A549 (cell line): ENCODE data around the gene MROH7. TPM values are rescaled to one million over a fixed set of nuclear protein-coding genes. Genes with fewer than 3 reads are reported as not detected.

Experiments
- ATAC-seq, 2 experiments: fragments of 200-7000 bp in 1 of 2; fragments of >200 bp in 1 of 2; cut with Nextera tagmentation in 1 of 2; cut with Tn5 transposase in 1 of 2; 3 replicates each; pipeline versions ENCODE4 v1.8.0 to v1.9.1; 2018 to 2020; ENCODE audit warnings: mild to moderate bottlenecking in 1 of 2, moderate library complexity in 1 of 2
- CTCF ChIA-PET: fragments of 300-600 bp; sonication (Branson Sonifier 250); formaldehyde crosslinking; extraction: SDS; loops from one replicate; lab custom pipeline; 2021; ENCODE audit warnings: antibody characterized with exemption, inconsistent platforms; lab: Yijun Ruan, JAX
- POLR2A ChIA-PET: fragments of 350-600 bp; formaldehyde crosslinking; extraction: SDS; loops from one replicate; lab custom pipeline; 2021; ENCODE audit warnings: antibody characterized with exemption, inconsistent platforms; lab: Yijun Ruan, JAX
- DNase-seq, 2 experiments: peaks; one replicate each; pipeline versions ENCODE4 v3.0.0 to v3.0.0-alpha.2; 2011 to 2016; ENCODE audit warnings: low read depth in 1 of 2, low spot score in 1 of 2
- FAIRE-seq: peaks from 2 replicates; lab custom pipeline; 2011; peaks lifted over from hg19 to GRCh38; lab: Jason Lieb, UNC
- H3K27ac ChIP-seq, 2 experiments: fragments of >200 bp; sonication (Bioruptor Twin); formaldehyde crosslinking; 3 replicates each; pipeline ENCODE4 v1.5.1; 2016 to 2017
- H3K4me1 ChIP-seq: fragments of >200 bp; sonication (Bioruptor Twin); formaldehyde crosslinking; 3 replicates; pipeline ENCODE4 v1.6.1; 2016
- H3K4me2 ChIP-seq: fragments of >200 bp; sonication (Bioruptor Twin); formaldehyde crosslinking; 3 replicates; pipeline ENCODE4 v1.6.1; 2016
- H3K4me3 ChIP-seq: fragments of >200 bp; sonication (Bioruptor Twin); formaldehyde crosslinking; 3 replicates; pipeline ENCODE4 v1.5.1; 2016
- H3K9me3 ChIP-seq: fragments of >200 bp; sonication (Bioruptor Twin); formaldehyde crosslinking; 3 replicates; pipeline ENCODE4 v1.6.1; 2016
- CHD4 ChIP-seq: fragments of 200-600 bp; sonication (generic); IDR thresholded peaks from 2 replicates; pipeline ENCODE4 v1.6.1; 2016; ENCODE audit warnings: antibody characterized with exemption, mild to moderate bottlenecking, borderline replicate concordance
- EHMT2 ChIP-seq: fragments of 200-600 bp; sonication (generic); IDR thresholded peaks from 2 replicates; pipeline ENCODE4 v1.6.1; 2016; ENCODE audit warnings: antibody characterized with exemption, low read depth, mild to moderate bottlenecking, moderate library complexity
- FOSB ChIP-seq: fragments of 250-450 bp; sonication (Bioruptor Pico); IDR thresholded peaks from 2 replicates; pipeline ENCODE4 v1.5.0; 2020; ENCODE audit warnings: mild to moderate bottlenecking, moderate library complexity
- FOXS1 ChIP-seq: fragments of 250-450 bp; sonication (Bioruptor Pico); IDR thresholded peaks from 2 replicates; pipeline ENCODE4 v1.5.0; 2020; ENCODE audit warnings: mild to moderate bottlenecking, moderate library complexity
- GATA3 ChIP-seq: IDR thresholded peaks from 2 replicates; pipeline ENCODE4 v1.6.1; 2012; ENCODE audit warnings: borderline replicate concordance
- HDAC2 ChIP-seq: fragments of 200-600 bp; sonication (generic); IDR thresholded peaks from 2 replicates; pipeline ENCODE4 v1.6.1; 2016
- HOXB13 ChIP-seq: fragments of 250-450 bp; sonication (Bioruptor Pico); IDR thresholded peaks from 2 replicates; pipeline ENCODE4 v1.5.0; 2020; ENCODE audit warnings: low read depth, mild to moderate bottlenecking, moderate library complexity
- JUNB ChIP-seq: fragments of >200 bp; sonication (Bioruptor Twin); formaldehyde crosslinking; IDR thresholded peaks from 2 replicates; pipeline ENCODE4 v1.6.1; 2016
- MAFK ChIP-seq: fragments of 450-650 bp; IDR thresholded peaks from 2 replicates; pipeline ENCODE4 v1.6.1; 2014; ENCODE audit not compliant: partially characterized antibody
- MYC ChIP-seq: IDR thresholded peaks from 2 replicates; pipeline ENCODE4 v1.6.1; 2012; ENCODE audit warnings: mild to moderate bottlenecking, inconsistent platforms, low read length, improper control_type of control experiment, borderline replicate concordance
- PHF8 ChIP-seq: fragments of 200-600 bp; sonication (generic); IDR thresholded peaks from 2 replicates; pipeline ENCODE4 v1.6.1; 2016; ENCODE audit warnings: low read depth, mild to moderate bottlenecking, antibody characterized with exemption, moderate library complexity, borderline replicate concordance
- POLR2A ChIP-seq: IDR thresholded peaks from 2 replicates; pipeline ENCODE4 v1.6.1; 2012; ENCODE audit warnings: mild to moderate bottlenecking, low read length
- POLR2AphosphoS2 ChIP-seq: conservative IDR thresholded peaks from 2 replicates; pipeline ENCODE4 v1.6.1; 2012; ENCODE audit warnings: low read length, improper control_type of control experiment, inconsistent platforms
- RCOR1 ChIP-seq: fragments of 150-350 bp; IDR thresholded peaks from 2 replicates; pipeline ENCODE4 v1.6.1; 2014; ENCODE audit warnings: antibody characterized with exemption, low read length, low read depth
- RFX5 ChIP-seq: fragments of 450-650 bp; IDR thresholded peaks from 2 replicates; pipeline ENCODE4 v1.7.1; 2014; ENCODE audit warnings: antibody characterized with exemption, mild to moderate bottlenecking, moderate library complexity
- RNF2 ChIP-seq: fragments of 200-600 bp; sonication (generic); IDR thresholded peaks from 2 replicates; pipeline ENCODE4 v1.6.1; 2016; ENCODE audit warnings: low read depth, mild to moderate bottlenecking, antibody characterized with exemption, moderate library complexity, borderline replicate concordance
- SMC3 ChIP-seq: fragments of >200 bp; sonication (Bioruptor Twin); formaldehyde crosslinking; IDR thresholded peaks from 3 replicates; pipeline ENCODE4 v1.6.1; 2018; ENCODE audit warnings: inconsistent platforms
- ZC3H11A ChIP-seq: fragments of 450-650 bp; IDR thresholded peaks from 2 replicates; pipeline ENCODE4 v1.6.1; 2014; ENCODE audit warnings: antibody characterized with exemption, mild to moderate bottlenecking
- ZSCAN20 ChIP-seq: fragments of 250-450 bp; sonication (Bioruptor Pico); IDR thresholded peaks from 2 replicates; pipeline ENCODE4 v1.8.0; 2022; ENCODE audit warnings: mild to moderate bottlenecking, moderate library complexity
- WGBS: methylation state at CpG from one replicate; pipeline ENCODE4 v1.1.6; 2017; ENCODE audit errors: missing lambda C conversion rate; 5-methylcytosine and 5-hydroxymethylcytosine counted together
- polyA plus RNA-seq, 4 experiments: library from polyadenylated mRNA; depleted of rRNA in 3 of 4; stranded (reverse); fragments of >200 nt; fragmentation: RNase III in 1 of 4; extraction: RNeasy Plus Mini Kit Qiagen cat#74134 plus additional on column Dnase treatment in 1 of 4; gene quantifications; 2 replicates in 3 of 4; 3 replicates in 1 of 4; pipeline ENCODE4 v1.2.3, GENCODE V29; 2011 to 2017
- TF ChIP-seq, protein P1 (sequence below): IDR thresholded peaks from 2 replicates; pipeline ENCODE4 v1.6.1; 2012; ENCODE audit warnings: low read depth, borderline replicate concordance
- TF ChIP-seq, protein P2 (sequence below): fragments of >200 bp; sonication (Bioruptor Twin); formaldehyde crosslinking; IDR thresholded peaks from 2 replicates; pipeline ENCODE4 v1.6.1; 2016
- TF ChIP-seq, protein P3 (sequence below): fragments of 450-650 bp; IDR thresholded peaks from 2 replicates; pipeline ENCODE4 v1.6.1; 2014; ENCODE audit warnings: antibody characterized with exemption
- TF ChIP-seq, protein P4 (sequence below): fragments of >200 bp; sonication (Bioruptor Twin); formaldehyde crosslinking; IDR thresholded peaks from 3 replicates; pipeline ENCODE4 v1.6.1; 2016
- TF ChIP-seq, protein P5 (sequence below): fragments of 250-450 bp; sonication (Bioruptor Pico); IDR thresholded peaks from 2 replicates; pipeline ENCODE4 v1.5.0; 2020; ENCODE audit warnings: low read depth, mild to moderate bottlenecking, moderate library complexity

The MROH7 gene
- polyA plus RNA-seq, 2 of the 4 experiments (the other 2 are of a cell fraction), result not detected

DNA sequence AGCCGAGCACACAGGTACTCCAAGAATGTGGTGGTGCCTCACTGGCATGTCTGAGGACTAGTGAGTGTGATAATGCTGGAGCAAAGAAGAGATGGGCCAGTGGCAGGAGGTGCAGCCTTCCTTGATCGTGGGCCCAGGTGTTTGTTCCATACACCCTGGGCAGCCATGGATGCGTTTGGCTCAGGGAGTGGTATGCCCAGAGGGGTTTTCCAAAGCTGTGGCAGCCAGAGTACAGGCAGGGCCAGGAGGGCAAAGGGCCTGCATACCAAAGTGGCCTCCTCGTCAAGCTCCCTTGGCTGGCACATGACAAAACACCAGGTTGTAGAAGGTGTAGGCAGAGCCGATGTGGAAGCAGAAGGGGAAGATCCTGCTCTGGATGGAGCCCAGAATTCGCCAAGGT lies 103.7 kb downstream of the MROH7 start:
- FAIRE-seq, result no peak
- Histone ChIP-seq H3K27ac (no peak overlapping the region), H3K4me1 (no peaks in the 10 kb centered on the region), H3K9me3 (no peaks in the 10 kb centered on the region), H3K4me2 (no peak overlapping the region), H3K4me3 (no peak overlapping the region)
- 85% methylated on average over 4 of the region's 6 CpGs for WGBS
- no peak for DNase-seq
- ChIA-PET POLR2A (no interaction called here), CTCF (interaction anchor here (1.1 kb wide), 1 partner anchor 65 kb away, joined by 3 read pairs; no protein-coding TSS in a partner anchor)
- no peak for ATAC-seq
- no peak for TF ChIP-seq FOXS1 (CRISPR knock-in tag)
- TF ChIP-seq POLR2AphosphoS2, result no peak
- TF ChIP-seq CHD4, result no peak
- TF ChIP-seq RCOR1, result no peak
- TF ChIP-seq, protein P1, sequence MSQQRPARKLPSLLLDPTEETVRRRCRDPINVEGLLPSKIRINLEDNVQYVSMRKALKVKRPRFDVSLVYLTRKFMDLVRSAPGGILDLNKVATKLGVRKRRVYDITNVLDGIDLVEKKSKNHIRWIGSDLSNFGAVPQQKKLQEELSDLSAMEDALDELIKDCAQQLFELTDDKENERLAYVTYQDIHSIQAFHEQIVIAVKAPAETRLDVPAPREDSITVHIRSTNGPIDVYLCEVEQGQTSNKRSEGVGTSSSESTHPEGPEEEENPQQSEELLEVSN, result no peak
- no peak for TF ChIP-seq MYC

DNA sequence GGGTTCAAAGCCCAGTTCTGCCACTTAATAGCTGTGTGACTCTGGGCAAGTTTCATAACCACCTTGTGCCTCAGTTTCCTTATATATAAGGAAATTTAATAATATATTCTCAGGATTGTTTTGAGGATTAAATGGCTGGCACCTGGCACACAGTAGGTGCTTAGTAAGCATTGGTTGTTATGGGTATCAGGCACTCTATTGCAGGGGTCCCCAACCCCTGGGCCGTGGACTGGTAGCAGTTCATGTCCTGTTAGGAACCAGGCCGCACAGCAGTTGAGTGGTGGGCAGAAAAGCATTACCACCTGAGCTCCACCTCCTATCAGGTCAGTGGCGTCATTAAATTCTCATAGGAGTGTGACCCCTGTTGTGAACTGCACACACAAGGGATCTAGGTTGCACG lies 104.3 kb downstream of the MROH7 start:
- no peak for ATAC-seq
- ChIA-PET POLR2A (no interaction called here), CTCF (no interaction called here)
- no peaks in the 10 kb centered on the region for H3K9me3 ChIP-seq
- no peaks in the 10 kb centered on the region for H3K4me1 ChIP-seq
- no peak overlapping the region for H3K27ac ChIP-seq
- DNase-seq, result no peak
- no peak for TF ChIP-seq RNF2
- TF ChIP-seq, protein P1, result no peak
- TF ChIP-seq, protein P2, sequence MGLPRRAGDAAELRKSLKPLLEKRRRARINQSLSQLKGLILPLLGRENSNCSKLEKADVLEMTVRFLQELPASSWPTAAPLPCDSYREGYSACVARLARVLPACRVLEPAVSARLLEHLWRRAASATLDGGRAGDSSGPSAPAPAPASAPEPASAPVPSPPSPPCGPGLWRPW, result no peak
- TF ChIP-seq ZSCAN20 (CRISPR knock-in tag), result no peak
- no peak for TF ChIP-seq MYC
- TF ChIP-seq RFX5, result no peak
- TF ChIP-seq, protein P3, sequence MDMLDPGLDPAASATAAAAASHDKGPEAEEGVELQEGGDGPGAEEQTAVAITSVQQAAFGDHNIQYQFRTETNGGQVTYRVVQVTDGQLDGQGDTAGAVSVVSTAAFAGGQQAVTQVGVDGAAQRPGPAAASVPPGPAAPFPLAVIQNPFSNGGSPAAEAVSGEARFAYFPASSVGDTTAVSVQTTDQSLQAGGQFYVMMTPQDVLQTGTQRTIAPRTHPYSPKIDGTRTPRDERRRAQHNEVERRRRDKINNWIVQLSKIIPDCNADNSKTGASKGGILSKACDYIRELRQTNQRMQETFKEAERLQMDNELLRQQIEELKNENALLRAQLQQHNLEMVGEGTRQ, result no peak
- no peak for TF ChIP-seq PHF8
- no peak for TF ChIP-seq SMC3
- no peak for TF ChIP-seq JUNB
- TF ChIP-seq POLR2A, result no peak
- no peak for TF ChIP-seq HDAC2
- TF ChIP-seq, protein P4, sequence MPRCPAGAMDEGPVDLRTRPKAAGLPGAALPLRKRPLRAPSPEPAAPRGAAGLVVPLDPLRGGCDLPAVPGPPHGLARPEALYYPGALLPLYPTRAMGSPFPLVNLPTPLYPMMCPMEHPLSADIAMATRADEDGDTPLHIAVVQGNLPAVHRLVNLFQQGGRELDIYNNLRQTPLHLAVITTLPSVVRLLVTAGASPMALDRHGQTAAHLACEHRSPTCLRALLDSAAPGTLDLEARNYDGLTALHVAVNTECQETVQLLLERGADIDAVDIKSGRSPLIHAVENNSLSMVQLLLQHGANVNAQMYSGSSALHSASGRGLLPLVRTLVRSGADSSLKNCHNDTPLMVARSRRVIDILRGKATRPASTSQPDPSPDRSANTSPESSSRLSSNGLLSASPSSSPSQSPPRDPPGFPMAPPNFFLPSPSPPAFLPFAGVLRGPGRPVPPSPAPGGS, result no peak
- no peak overlapping the region for H3K4me2 ChIP-seq
- no peak overlapping the region for H3K4me3 ChIP-seq
- 92% methylated on average over 2 of the region's 4 CpGs for WGBS
- FAIRE-seq, result no peak

DNA sequence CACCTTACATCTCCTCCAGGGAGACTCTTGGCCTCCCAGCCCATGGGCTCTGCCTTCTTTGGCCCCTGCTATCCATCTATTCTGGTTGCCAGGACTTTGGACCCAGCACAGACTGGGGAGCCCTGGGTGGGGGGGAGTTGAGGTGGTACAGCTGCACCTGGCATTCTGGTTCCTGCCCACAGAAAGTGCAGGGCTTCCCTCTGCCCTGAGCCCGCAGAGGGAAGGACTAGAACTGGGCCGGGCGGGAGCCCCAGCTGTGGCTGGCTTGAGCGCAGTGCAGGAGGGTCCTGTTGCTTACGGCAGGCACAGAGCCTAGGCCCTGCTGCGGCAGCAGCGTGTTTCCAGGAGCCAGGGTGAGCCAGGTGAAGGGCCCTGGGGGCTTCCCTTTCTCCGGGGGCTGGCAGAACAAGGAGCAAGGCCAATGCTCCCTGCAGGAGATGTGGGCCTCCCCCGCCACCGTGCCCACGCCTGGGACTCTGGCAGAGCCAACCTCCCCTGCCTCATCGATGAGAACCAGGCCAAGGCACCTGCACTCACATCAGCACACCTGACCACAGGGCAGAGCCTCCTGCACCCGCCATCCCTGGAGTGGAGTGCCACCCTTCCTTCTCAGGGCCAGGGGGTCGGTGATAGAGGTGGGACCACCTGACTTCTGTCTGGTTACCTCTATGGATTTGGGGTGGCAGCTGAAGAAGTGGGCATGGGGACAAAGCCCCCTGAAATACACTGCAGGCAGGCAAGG lies 106.7 kb downstream of the MROH7 start:
- no peaks in the 10 kb centered on the region for H3K4me1 ChIP-seq
- ATAC-seq (no peak), DNase-seq (no peak), FAIRE-seq (no peak)
- POLR2A ChIA-PET, result no interaction called here
- 86% methylated on average over 6 of the region's 14 CpGs for WGBS
- H3K27ac ChIP-seq, result no peak overlapping the region
- TF ChIP-seq HOXB13 (CRISPR knock-in tag) (no peak), RFX5 (no peak), FOSB (CRISPR knock-in tag) (no peak), EHMT2 (no peak), RCOR1 (no peak), MAFK (no peak), CHD4 (no peak), ZC3H11A (no peak), RNF2 (no peak), POLR2A (no peak), GATA3 (no peak)
- TF ChIP-seq, protein P5, sequence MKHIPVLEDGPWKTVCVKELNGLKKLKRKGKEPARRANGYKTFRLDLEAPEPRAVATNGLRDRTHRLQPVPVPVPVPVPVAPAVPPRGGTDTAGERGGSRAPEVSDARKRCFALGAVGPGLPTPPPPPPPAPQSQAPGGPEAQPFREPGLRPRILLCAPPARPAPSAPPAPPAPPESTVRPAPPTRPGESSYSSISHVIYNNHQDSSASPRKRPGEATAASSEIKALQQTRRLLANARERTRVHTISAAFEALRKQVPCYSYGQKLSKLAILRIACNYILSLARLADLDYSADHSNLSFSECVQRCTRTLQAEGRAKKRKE (CRISPR knock-in tag), result no peak
- no peak overlapping the region for H3K4me3 ChIP-seq
- no peaks in the 10 kb centered on the region for H3K9me3 ChIP-seq
- no peak overlapping the region for H3K4me2 ChIP-seq
- CTCF ChIA-PET, result no interaction called here
